ENCODE data around the gene FNBP1L.
"Not testable (repeated sequence)": the region's sequence is repeated elsewhere in the genome, so short reads cannot be mapped to it uniquely, and the experiment has no call there.

FNBP1L gene

DNA sequence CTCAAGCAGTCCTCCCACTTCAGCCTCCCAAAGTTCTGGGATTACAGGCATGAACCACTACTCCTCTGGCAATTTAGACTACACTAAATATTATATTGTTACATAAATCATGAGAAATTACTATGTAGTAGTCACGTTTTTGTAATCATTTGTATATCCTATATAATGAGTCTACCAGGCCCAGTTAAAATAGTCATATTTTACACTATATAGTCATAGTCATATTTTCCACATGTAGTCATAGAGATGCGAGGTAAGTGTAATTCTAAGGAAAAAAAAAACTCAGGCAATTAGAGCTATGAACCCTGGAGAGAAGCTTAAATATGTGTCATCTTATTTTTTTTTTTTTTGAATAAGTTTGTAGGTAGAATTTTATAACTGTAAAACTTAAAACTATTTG, 90.0 kb downstream of the FNBP1L start:
- no peak for DNase-seq

- no peak for DNase-seq
These were observed 93.1 kb downstream of the FNBP1L start for GRCh38 chr1:93541045-93541444.

DNA sequence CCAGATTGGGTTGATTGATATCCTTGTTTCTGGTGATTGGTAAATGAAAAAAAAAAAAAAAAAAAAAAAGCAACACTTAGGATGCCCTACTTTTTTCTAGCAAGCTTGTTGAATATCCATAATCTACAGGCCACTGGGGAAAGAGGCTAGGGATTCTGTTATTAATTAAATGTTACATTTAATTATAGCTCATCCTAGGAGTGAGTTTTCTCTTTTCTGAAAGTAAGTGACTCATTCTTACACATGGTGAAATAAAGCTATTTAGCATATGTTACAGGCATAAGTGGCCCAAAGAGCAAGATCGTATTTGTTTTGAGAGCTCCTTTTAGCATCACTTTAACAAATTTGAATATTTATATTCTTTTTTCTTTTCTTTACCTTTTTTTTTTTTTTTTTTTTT, 94.5 kb downstream of the FNBP1L start:
- DNase-seq: no peak

GRCh38 chr1:93546162-93546863, 98.4 kb downstream of the FNBP1L start:
- DNase-seq: no peak

- no peak for DNase-seq
These were observed 101.2 kb downstream of the FNBP1L start for GRCh38 chr1:93549131-93549530.

GRCh38 chr1:93549811-93550210, 101.9 kb downstream of the FNBP1L start:
- no peak for DNase-seq

DNA sequence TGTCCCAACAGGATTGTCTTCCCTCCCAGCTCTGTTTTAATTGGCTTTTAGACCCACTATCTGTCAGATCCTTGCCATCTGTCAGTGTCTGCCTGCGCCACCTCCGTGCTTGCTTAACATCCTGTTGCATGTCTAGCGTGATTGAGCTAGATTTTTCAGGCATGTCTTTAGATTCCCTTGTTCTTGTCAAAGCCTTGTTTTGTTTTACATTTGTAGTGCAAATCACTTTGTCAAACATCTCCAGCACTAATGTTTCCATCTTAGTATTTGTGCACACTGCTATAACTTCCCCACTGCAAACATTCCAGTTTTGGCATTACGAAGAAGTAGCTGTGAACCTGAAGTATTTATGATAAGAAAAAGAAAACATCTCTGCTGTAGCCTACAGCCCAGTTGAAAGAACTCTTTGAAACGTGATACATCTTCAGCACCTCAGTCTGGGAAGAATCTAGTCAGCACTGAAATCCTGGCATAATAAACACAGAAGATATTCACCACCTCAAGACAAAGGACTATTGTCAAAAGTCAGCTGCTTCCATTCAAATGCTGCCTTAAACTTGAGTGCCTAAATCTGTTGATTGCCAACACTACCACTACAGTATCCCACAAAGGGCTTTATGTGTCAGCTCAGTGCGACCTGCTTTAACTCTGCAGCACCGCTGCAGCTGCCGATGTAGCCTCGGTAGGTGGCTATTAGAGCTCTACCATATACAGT, 105.0 kb downstream of the FNBP1L start:
- no peak for DNase-seq

DNA sequence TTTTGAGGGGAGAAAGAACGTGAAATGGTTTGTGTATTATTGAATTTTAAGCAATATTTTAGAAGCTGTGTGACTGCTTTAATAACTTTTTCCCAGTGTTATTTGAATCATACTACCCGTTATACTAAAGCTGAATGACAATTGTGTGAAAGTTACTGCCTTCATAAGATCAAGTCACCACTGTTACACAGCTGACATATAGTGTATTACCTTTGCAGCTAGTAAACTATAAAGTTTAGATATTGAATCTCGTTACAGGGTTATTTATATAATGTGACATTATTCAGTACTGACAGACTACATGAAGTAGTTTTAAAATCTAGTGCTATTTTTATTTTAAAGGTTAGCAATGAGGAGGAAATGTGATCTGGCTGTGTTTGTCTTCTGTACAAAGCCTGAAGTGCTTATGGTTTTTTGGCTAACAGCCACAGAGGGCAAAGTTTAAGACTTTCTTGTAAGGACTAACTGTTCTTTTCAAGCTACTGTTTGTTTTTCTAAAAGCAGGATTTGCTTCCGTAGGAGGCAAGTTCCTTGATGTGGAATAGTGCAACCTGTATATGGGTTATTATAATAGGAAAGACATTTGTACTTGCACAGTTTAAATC, 106.1 kb downstream of the FNBP1L start:
- not testable (repeated sequence) for DNase-seq

GRCh38 chr1:93554883-93555872, 107.3 kb downstream of the FNBP1L start:
- DNase-seq: no peak

GRCh38 chr1:93556291-93556690, 108.4 kb downstream of the FNBP1L start:
- DNase-seq: no peak

- no peak for DNase-seq
These were observed 111.1 kb downstream of the FNBP1L start for GRCh38 chr1:93559045-93559444.

- no peak for DNase-seq
These were observed 111.8 kb downstream of the FNBP1L start for GRCh38 chr1:93559695-93560094.

DNA sequence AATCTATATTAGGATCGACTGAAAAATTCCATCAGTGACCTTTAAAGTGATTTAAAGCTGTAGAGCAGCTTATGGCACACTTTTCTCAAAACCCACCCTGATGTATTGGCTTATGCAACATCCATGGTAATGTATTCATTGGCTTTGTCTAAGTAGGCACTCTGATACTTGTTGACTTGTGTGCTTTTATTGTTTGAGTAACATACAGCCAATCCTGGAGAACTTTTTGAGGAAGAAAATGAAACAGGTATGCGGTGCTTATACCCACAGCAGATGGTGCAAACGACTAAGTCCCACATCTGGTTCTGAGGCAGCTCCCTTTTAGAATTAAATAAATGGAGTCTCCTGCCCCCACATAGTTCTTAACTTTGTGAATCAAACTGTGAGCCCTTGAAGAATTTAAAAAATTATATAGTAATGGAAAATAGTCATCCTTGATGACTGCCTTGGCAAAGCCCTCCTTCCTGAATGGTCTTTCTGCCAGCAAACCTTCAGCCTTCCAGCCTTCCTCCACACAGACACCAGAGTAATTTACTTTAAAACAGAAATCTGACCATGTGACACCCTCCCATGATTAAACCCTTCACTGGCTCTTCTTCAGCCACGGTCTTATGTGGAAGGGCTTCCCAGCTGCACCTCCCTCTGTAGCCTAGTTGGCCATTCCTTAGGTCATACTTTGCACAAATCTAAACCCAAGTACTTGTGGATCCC, 117.7 kb downstream of the FNBP1L start:
- DNase-seq: no peak

DNA sequence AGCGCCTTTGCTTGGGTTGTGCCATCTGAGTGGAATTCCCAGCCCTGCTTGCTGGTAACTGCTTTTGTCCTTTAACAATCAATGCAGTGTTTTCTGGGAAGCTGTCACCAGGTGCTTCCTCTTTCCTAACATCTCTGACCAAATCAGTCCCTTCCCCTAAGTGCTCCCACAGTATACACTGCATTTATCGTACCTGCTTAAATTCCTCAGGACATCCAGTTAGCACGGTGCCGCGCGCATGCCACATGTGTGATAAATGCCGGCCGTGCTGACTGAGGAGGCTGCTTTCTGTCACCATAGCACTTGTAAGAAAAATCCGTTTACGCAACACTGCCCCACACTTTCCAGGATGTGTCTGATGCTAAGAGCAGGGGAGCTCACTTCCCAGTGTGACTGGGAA, 118.3 kb downstream of the FNBP1L start:
- no peak for DNase-seq

- DNase-seq: peak; percentile 32
These were observed 119.5 kb downstream of the FNBP1L start for GRCh38 chr1:93567255-93567918.

DNA sequence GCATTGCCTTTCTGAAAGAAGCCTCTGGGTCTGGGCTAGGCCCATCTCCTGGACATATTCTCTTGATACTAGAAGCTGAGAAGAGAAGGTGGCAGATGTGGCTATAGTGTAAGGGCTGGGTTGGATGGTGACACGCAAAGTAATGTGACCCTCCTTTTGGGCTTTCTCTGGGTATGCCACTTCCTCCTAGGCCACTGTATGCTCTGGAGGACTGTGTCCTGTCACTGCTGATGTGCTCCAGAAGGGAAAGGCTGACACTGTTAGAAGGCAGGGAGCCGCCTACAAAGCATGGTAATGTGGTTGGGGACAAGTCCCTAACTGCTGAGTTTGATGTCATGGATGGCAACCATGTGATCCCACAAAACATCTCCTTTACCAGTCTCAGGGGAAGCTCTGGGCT, 121.6 kb downstream of the FNBP1L start:
- DNase-seq: no peak

DNA sequence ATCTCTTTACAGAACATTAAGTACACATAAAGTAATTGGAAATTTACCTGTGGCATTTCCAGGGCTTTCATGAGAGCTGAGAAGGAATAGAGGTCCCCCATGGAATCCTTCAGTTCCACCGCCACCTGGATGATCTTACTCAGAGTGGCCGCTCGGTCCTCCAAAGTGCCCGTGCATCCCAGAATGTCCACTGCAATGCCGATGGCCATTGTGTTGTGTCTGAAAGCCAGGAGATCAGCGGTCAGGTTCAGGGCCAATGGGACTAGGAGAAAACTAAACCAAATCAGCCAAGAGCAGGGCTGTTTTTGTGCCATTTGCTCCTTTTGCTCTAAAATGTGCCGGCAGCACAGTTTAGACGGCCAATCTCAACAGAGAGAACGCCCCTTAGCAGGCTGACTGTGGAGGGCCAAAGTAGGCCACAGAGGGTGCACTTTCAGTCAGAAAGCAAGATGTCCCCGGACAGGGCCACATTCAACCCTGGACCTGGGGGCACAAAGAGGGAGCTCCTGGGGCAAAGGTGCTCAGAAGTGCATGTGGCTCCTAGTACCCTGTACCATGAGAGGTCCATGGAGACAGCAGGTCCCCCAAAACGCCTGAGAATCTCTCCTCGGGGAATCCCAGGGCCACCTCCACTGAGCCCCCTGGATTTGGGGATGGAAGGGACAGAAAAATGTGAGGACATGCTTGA, 123.8 kb downstream of the FNBP1L start:
- no peak for DNase-seq

GRCh38 chr1:93573940-93574469, 126.1 kb downstream of the FNBP1L start:
- no peak for DNase-seq

- no peak for DNase-seq
These were observed 126.6 kb downstream of the FNBP1L start for GRCh38 chr1:93574511-93574910.

DNA sequence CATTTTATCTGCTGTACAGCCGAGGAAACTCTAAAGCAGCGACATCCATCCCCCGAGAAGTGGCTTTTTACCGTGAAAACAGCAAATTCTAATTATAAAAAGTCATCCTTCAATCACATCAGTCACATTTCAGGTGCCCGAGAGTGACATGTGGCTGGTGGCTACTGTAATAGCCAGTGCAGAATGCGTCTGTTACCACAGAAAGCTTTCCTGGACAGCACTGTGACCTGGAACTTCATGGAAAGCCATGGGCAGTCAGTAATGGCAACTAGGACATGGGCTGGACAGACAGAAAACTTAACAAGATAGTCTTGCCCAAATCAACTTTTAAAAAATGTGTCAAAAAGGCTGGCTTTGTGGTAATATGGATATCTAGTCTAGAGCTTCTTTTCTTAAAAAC, 127.1 kb downstream of the FNBP1L start:
- DNase-seq: no peak
